Measurements from ENCODE around the gene G3BP2. TPM values are rescaled to one million over a fixed set of nuclear protein-coding genes. Genes with fewer than 3 reads are reported as not detected.

Gene G3BP2
- total and polyA plus RNA-seq, 2 donors (not counting 1 experiment from before 2014, with no cell fraction given), result 33.0 to 154 TPM

DNA sequence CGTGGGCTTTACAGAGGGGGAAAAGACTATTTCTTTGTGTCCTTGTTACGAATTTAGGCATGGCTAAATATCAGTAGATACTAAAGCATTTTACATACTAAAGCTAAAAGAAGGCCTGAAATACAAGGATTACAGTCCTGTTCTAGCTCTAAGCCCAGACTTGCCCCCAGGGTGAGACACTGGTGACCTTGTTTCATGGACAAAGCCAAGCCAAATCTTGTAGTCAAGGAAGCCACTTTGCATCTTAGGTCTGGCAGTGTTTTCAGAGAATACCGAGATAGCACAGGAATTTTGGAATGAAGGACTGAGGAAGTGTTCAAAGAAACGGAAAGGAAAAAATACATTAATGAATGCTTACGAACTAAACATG is 733 bp upstream of the G3BP2 start:
- ChIA-PET POLR2A (interaction anchor here (0.8 to 3.6 kb wide), 3 partner anchors 18 to 51 kb away, joined by 3 to 27 read pairs (median 5); partner anchors contain the start of gene USO1), CTCF (interaction anchor here (1.8 to 2.9 kb wide), 3 partner anchors 34 to 49 kb away, joined by 6 to 25 read pairs (median 6); partner anchors contain the start of gene USO1)
- H3K27me3 ChIP-seq (replicated peaks in 1 of 4; ENCODE audit: control extremely low read depth in 1 of 4, control insufficient read depth in 3 of 4, insufficient read depth in 4 of 4, low read length in 3 of 4), result no peaks in the 10 kb centered on the region
- H3K4me3 ChIP-seq (ENCODE audit: control extremely low read depth in 1 of 5, extremely low read depth in 1 of 5, insufficient read depth in 1 of 5, low read depth in 2 of 5, low read length in 4 of 5), result peak overlapping the region; percentile 77 to 100 (median 96)
- Mint-ChIP-seq H3K4me3 (peak overlapping the region; percentile 99), H3K27ac (peak overlapping the region; percentile 99), H3K9me3 (ENCODE audit: insufficient read depth) (no peaks in the 10 kb centered on the region), H3K4me1 (peaks cover 38% of the 10 kb centered on the region), H3K27me3 (no peaks in the 10 kb centered on the region)
- no peaks in the 10 kb centered on the region for H3K9me3 ChIP-seq (ENCODE audit: control extremely low read depth in 1 of 3, control insufficient read depth in 2 of 3, insufficient read depth in 1 of 3, low read length in 2 of 3)
- DNase-seq (no peak), ATAC-seq (ENCODE audit: low read depth) (no peak)
- H2AFZ ChIP-seq (ENCODE audit: insufficient read depth, low read depth, low read length, poor library complexity, severe bottlenecking), result peak overlapping the region; percentile 75
- no peak for TF ChIP-seq EZH2 (IDR thresholded peaks at IDR 0.05; ENCODE audit: borderline replicate concordance, insufficient read depth, low read depth, low read length, poor library complexity, severe bottlenecking)
- TF ChIP-seq, protein P1, sequence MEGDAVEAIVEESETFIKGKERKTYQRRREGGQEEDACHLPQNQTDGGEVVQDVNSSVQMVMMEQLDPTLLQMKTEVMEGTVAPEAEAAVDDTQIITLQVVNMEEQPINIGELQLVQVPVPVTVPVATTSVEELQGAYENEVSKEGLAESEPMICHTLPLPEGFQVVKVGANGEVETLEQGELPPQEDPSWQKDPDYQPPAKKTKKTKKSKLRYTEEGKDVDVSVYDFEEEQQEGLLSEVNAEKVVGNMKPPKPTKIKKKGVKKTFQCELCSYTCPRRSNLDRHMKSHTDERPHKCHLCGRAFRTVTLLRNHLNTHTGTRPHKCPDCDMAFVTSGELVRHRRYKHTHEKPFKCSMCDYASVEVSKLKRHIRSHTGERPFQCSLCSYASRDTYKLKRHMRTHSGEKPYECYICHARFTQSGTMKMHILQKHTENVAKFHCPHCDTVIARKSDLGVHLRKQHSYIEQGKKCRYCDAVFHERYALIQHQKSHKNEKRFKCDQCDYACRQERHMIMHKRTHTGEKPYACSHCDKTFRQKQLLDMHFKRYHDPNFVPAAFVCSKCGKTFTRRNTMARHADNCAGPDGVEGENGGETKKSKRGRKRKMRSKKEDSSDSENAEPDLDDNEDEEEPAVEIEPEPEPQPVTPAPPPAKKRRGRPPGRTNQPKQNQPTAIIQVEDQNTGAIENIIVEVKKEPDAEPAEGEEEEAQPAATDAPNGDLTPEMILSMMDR (IDR thresholded peaks at IDR 0.05), result no peak
- peak overlapping the region; percentile 71 for H3K4me2 ChIP-seq (replicated peaks; ENCODE audit: low read depth, low read length, poor library complexity, severe bottlenecking)
- peaks cover 30% of the 10 kb centered on the region for H4K20me1 ChIP-seq (ENCODE audit: control insufficient read depth, insufficient read depth, low read length, poor library complexity, severe bottlenecking)
- H3K27ac ChIP-seq (ENCODE audit: low read length in 2 of 2), result peak overlapping the region; percentile 95 to 99
- intact Hi-C loops (cut with micrococcal nuclease), result loop anchor here (1.0 to 2.0 kb wide), 6 partner anchors 19 to 317 kb away; partner anchors contain the start of genes CDKL2, RCHY1, SDAD1 and THAP6
- no peaks in the 10 kb centered on the region for H3K36me3 ChIP-seq (replicated peaks in 1 of 2; ENCODE audit: control extremely low read depth in 1 of 2, control insufficient read depth in 1 of 2, extremely low read depth in 1 of 2, insufficient read depth in 2 of 2, low read length in 1 of 2)
- peaks cover 50% of the 10 kb centered on the region for H3K79me2 ChIP-seq (ENCODE audit: control insufficient read depth, insufficient read depth, low read length)
- 90% methylated on average over 3 of the region's 5 CpGs for WGBS (ENCODE audit: insufficient coverage)
- peak overlapping the region; percentile 99 for H3K9ac ChIP-seq (ENCODE audit: low read length)
- peaks cover 28 to 34% of the 10 kb centered on the region in 2 donors for H3K4me1 ChIP-seq (ENCODE audit: control insufficient read depth in 2 of 2, insufficient read depth in 2 of 2, low read length in 2 of 2)

GRCh38 chr4:75672461-75673026 is 667 bp downstream of the G3BP2 start:
- Histone ChIP-seq H4K20me1 (ENCODE audit: control insufficient read depth, insufficient read depth, low read length, poor library complexity, severe bottlenecking) (peaks cover 44% of the 10 kb centered on the region), H3K27ac (ENCODE audit: low read length in 2 of 2) (peak overlapping the region; percentile 95 to 99), H3K27me3 (replicated peaks in 1 of 4; ENCODE audit: control extremely low read depth in 1 of 4, control insufficient read depth in 3 of 4, insufficient read depth in 4 of 4, low read length in 3 of 4) (no peaks in the 10 kb centered on the region), H3K9ac (ENCODE audit: low read length) (peak overlapping the region; percentile 99), H3K36me3 (replicated peaks in 1 of 2; ENCODE audit: control extremely low read depth in 1 of 2, control insufficient read depth in 1 of 2, extremely low read depth in 1 of 2, insufficient read depth in 2 of 2, low read length in 1 of 2) (peaks cover 0 to 2% of the 10 kb centered on the region in 2 experiments), H3K4me2 (replicated peaks; ENCODE audit: low read depth, low read length, poor library complexity, severe bottlenecking) (peak overlapping the region; percentile 71), H3K4me1 (ENCODE audit: control insufficient read depth in 2 of 2, insufficient read depth in 2 of 2, low read length in 2 of 2) (peaks cover 37 to 40% of the 10 kb centered on the region in 2 donors), H2AFZ (ENCODE audit: insufficient read depth, low read depth, low read length, poor library complexity, severe bottlenecking) (peak overlapping the region; percentile 75), H3K79me2 (ENCODE audit: control insufficient read depth, insufficient read depth, low read length) (peaks cover 64% of the 10 kb centered on the region), H3K4me3 (ENCODE audit: control extremely low read depth in 1 of 5, extremely low read depth in 1 of 5, insufficient read depth in 1 of 5, low read depth in 2 of 5, low read length in 4 of 5) (peak overlapping the region; percentile 90 to 100 (median 96)), H3K9me3 (ENCODE audit: control extremely low read depth in 1 of 3, control insufficient read depth in 2 of 3, insufficient read depth in 1 of 3, low read length in 2 of 3) (no peaks in the 10 kb centered on the region)
- no peak for TF ChIP-seq EZH2 (IDR thresholded peaks at IDR 0.05; ENCODE audit: borderline replicate concordance, insufficient read depth, low read depth, low read length, poor library complexity, severe bottlenecking)
- TF ChIP-seq, protein P1 (IDR thresholded peaks at IDR 0.05), result no peak
- Mint-ChIP-seq H3K27me3 (no peaks in the 10 kb centered on the region), H3K9me3 (ENCODE audit: insufficient read depth) (no peaks in the 10 kb centered on the region), H3K4me1 (peaks cover 52% of the 10 kb centered on the region), H3K27ac (peak overlapping the region; percentile 99), H3K4me3 (peak overlapping the region; percentile 99)
- peak; percentile 89 for DNase-seq
- CTCF ChIA-PET, result interaction anchor here (1.0 to 2.0 kb wide), 5 partner anchors 17 to 52 kb away, joined by 4 to 9 read pairs (median 6); partner anchors contain the start of gene USO1
- ATAC-seq (ENCODE audit: low read depth), result peak; percentile 16
- POLR2A ChIA-PET, result interaction anchor here (0.8 to 3.6 kb wide), 3 partner anchors 20 to 159 kb away, joined by 3 to 27 read pairs (median 3); partner anchors contain the start of genes RCHY1, THAP6 and USO1
- WGBS (ENCODE audit: insufficient coverage), result 0% methylated on average over 43 of the region's 44 CpGs
- intact Hi-C loops (cut with micrococcal nuclease), result loop anchor here (1.0 to 2.0 kb wide), 6 partner anchors 17 to 318 kb away; partner anchors contain the start of genes CDKL2, RCHY1, SDAD1 and THAP6

Measured in B cell (primary cell).